Left lobe of liver (tissue), 2 donors: ENCODE measurements around the gene CFAP221. TPM values are rescaled to one million over a fixed set of nuclear protein-coding genes. Genes with fewer than 3 reads are reported as not detected.
A peak's percentile ranks its signal among the peaks of the same experiment; 100 is the strongest.
"Not testable (repeated sequence)": the region's sequence is repeated elsewhere in the genome, so short reads cannot be mapped to it uniquely, and the experiment has no call there.

Experiments
- ATAC-seq: fragments of 200-7000 bp; cut with Tn5 transposase; one replicate; pipeline ENCODE4 v1.9.1; 2020; ENCODE audit warnings: mild to moderate bottlenecking, moderate library complexity
- DNase-seq: peaks from one replicate; pipeline ENCODE4 v3.0.0-alpha.2; 2020; ENCODE audit warnings: low spot score
- total RNA-seq: library from RNA; stranded (reverse); gene quantifications from one replicate; pipeline ENCODE4 v1.2.1, GENCODE V29; 2021
- donor health status: DM: no; HTN: no; CAD: no; lungs with moderate emphysema.
- donor health status: DM: no; HTN: yes; CAD: no.

The CFAP221 gene
- total RNA-seq, 1 donor from 2014 or later: 1.2 TPM

DNA sequence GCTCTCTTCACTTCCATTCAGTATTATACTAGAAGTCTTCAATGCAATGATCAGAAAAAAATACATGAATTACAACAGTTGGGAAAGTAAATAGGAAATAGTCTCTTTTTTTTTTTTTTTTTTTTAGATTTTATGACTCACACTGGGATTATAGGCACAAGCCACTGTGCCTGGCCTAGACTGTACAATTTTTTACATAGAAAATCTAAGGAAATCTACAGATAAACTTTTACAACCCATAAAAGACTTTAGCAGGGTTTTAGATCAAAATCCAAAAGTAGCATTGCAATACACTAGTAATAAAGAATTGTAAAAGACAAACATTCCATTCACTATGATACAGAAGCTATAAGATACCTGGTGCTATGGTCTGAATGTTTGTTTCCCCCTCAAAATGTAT lies 39.0 kb downstream of the CFAP221 start:
- DNase-seq: no peak

DNA sequence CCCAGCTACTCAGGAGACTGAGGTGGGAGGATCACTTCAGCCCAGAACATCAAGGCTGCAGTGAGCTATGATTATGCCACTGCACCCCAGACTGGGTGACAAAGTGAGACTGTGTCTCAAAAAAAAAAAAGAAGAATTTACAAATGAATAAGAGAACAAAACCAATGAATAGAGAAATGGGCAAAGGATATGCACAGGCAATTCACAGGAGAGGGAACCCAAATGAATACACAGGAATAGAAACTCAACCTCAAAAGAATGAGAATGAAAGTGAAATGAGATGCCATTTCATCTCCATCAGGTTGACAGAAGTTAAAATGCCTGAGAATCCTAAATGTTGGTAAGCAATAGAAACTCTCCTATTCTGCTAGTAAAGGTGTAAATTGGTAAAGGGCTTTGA lies 40.2 kb downstream of the CFAP221 start:
- no peak for DNase-seq
- ATAC-seq: no peak

More for the DNA sequence above, 39.0 kb downstream of the CFAP221 start:
- ATAC-seq: no peak

DNA sequence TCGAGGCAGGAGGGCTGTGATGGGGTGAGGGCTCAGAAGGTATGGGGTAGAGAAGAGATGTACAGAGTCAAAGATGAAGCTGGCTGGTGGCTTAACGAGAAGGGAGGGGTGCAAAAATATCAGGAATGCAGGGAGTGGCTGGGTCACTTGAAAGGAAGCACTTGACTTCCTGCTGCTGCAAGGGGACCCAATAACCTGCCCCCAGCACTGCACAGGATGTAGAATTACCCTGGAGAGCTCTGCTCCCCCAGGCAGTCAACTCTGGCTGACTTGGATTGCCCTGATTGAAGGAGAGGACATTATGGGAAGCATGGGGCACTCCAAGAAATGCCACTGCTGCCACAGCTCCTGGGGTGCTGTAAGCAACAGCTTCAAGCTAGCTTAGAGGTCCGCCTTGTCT lies 41.8 kb downstream of the CFAP221 start:
- ATAC-seq (no peak), DNase-seq (no peak)

DNA sequence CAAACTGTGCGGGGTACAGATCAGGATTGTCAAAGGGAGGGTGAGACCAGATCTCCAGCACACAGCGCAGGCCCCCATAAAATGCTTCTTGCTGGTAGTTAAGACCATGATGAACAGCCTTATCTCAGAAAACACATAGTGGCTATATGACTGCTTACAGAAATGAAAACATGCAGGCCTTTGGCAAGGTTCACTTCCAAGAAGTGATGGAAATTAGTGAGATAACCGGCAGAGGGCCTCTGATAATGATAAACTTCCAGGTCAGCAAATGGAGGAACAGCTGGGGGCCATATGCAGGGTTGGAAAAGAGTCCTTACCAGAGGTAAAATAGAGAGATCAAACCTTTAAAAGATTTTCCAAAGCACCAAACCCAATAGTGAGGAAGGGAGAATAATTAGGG lies 46.6 kb downstream of the CFAP221 start:
- no peak for DNase-seq

DNA sequence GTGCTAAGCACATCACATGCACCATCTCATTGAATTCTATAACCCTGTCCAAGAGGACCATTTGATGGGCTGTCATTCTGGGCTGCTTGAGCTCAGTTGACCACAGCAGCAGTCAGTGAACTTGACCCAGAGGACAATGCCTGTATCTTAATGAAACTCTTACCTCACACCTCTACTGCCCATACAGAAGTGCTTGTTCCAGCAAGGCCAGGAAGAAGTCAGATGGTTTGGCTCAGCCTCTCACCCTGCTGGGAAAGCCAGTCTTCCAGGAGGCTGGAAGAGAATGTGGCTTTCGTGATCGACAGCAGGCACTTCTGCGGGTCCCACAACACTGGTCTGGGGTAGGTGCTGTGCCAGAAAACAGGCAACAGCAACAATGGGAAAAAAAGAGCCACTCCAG lies 47.3 kb downstream of the CFAP221 start:
- no peak for ATAC-seq
- no peak for DNase-seq

More for the DNA sequence above, 46.6 kb downstream of the CFAP221 start:
- ATAC-seq: no peak

DNA sequence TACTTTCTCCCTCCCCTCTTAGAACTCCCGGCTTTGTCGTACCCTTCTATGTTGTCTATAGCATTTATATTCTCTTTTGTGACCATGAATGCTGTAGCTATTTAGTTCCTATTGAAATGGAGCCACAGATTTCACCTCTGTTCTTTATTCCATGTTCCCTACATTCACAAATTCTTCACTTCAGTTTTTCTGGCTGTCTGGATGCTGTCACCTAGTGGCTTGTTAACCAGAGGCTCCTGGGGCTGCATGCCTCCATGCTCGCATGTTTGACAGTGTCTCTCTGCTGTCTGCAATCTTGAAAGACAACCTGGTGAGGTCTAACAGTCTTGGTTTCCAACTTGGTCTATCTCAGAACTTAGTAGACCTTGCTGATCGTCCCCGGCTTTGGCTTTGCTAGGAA lies 48.2 kb downstream of the CFAP221 start:
- ATAC-seq (peak; percentile 17), DNase-seq (no peak)

DNA sequence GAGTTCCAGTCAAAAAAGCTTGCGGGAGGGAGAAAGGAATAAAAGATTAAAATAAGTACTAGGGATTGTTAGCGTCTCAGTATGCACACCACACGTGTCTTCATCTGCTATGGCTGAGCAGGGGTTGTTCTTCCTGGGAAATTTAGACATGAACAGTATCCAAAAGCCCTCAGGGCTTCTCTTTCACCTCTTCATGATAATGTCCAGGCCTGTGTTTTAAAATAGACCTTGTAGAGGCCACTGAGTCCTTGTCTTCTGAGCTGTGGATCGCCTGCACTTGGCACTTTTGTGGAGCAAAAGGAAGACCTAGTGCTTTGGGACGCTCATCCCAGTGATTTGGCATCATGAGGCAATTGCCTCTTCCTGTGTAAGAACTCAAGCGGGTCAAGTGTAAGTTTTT lies 52.4 kb downstream of the CFAP221 start:
- DNase-seq: no peak
- no peak for ATAC-seq

DNA sequence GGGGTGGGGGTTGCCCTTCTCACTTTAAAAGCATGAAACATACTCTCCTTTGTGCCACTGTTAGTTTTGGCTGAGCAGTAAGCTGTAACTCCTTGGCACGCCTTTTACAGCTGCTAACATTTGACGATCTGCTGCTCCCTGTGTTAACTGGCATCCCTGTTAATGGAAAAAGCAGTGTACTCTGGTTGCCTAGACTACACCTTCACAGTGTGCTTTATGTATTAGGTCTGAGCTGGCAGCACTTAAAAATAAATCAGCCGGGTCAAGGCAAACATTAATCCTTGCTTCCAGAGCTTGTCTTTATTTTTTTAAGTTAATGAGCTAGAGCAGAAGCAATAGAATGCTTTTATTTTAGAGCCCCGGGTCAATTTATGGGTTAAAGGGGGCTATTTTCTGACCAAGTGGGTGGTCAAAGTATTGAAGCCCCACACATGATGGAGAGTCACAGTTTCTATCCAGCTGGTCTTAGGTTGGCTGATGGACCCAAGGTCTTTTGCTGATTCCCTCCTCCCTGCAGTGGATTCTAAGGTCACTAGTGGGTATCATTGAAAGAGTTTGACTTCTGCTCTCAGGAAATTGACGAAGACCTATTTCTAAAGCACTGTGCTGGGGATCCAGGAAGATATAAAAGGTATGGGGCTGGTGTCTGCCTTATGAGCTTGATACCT lies 54.5 kb downstream of the CFAP221 start:
- no peak for DNase-seq
- no peak for ATAC-seq

DNA sequence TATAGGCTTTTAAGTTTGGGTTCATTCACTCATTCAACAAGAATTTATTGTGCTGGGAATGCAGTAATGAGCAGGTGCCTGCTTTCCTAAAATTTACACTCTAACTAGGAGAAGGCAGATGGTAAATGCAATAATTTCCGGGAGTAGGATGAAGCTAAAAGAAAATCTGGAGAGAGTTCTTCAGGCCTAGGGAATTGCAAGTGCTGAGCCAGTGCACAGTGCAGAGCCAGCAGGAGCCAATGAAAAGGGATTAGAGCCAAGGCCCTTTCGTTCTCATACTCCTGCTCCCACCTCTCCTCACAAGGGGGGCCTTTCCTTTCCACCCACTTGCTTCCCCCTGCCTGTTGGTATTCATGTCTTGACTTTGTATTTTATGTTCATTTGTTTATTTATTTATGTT lies 55.1 kb downstream of the CFAP221 start:
- DNase-seq (no peak), ATAC-seq (no peak)

DNA sequence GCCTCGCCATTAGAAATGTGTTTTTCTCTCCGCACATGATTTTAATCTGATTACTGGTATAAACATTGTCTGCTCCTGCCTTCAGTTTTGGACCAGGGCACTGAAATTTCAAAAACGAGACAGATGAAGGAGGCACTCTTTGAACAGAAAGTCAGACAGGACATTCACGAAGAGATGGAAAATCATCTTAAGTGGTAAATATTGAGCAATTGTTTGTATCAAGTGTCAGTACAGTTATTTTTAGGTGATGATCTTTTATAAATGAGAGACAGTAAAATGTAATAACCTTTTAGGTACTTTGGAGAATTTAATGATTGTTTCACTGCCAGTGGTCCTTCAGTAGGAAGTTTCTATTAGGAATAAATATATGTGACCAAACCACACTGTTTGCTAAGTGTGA lies 60.8 kb downstream of the CFAP221 start:
- ATAC-seq: no peak
- DNase-seq: no peak

DNA sequence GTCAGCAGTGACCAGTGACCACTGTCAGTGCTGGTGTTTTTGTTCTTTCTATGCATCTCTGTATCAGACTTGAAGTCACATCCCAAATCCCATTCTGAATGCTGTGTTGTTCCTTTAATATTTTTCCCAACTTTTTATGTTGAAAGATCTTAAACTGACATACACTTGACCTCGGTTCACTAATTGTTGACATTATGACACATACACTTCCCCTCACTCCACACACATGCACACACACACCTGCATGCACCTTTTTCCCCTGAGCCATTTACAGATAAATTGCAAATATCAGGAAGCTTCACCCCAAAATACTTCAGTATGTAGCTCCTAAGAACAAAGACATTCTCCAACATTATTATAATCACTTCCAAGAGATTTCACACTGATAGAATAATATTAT lies 62.4 kb downstream of the CFAP221 start:
- ATAC-seq (no peak), DNase-seq (no peak)

DNA sequence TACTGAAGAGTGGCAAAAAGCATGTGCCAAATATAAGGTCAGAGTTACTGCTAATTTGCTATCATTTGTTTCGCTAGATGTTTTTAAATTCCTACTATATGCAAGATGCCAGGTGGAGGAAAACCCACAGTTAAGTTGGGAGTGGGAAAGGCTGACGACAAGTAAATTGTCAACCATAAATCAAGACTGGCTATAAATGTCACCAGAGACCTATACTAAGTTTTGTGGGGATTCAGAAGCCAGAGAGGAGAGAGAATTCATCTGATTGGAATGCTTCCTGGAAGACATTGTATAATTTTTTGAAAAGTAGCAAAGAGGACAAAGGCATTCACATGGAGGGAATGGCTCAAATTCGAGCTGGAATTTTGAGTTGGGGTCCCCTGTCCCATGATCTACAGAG lies 64.3 kb downstream of the CFAP221 start:
- DNase-seq: no peak
- no peak for ATAC-seq

DNA sequence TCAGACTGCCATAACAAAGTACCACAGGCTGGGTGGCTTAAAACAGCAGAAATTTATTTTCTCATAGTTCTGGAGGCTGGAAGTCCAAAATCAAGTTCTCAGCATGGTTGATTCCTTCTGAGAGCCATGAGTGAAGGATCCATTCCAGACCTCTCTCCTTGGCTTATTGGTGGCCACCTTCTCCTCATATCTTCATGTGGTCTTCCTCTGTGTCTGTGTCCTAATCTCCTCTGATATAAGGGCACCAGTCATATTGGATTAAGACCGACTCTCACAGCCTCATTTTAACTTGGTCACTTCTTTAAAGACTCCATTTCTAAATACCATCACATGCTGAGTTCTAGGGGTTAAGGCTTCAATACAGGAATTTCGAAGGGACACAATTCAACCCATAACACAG lies 65.1 kb downstream of the CFAP221 start:
- no peak for ATAC-seq
- DNase-seq: no peak

DNA sequence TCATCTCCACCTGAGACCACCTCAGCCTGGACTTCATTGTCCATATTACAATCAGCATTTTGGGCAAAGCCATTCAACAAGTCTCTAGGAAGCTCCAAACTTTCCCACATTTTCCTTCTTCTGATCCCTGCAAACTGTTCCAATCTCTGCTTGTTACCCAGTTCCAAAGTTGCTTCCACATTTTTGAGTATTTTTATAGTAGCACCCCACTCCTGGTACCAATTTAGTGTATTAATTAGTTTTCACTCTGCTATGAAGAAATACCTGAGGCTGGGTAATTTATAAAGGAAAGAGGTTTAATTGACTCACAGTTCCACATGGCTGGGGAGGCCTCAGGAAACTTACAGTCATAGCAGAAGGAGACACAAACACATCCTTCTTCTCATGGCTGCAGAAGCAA lies 69.9 kb downstream of the CFAP221 start:
- not testable (repeated sequence) for ATAC-seq, DNase-seq

DNA sequence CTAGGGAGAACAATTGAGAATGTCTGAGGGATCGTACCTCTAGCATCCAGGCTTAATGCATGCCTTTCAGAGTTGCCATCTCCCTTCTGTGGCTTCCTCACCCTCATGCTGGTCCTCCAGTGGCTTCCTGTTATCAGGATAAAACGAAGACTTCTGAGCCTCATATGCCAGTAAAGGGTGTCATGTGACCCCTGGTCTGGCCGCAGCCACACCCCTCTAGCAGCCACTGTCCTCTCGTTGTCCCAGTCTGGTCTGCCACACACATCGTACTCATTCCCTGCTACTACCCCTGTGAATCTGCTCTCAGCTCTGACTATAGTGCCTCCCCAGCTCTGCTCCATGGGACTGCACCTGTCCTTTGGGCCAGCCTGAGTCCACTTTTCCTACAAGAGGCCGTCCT lies 72.2 kb downstream of the CFAP221 start:
- ATAC-seq (no peak), DNase-seq (no peak)

DNA sequence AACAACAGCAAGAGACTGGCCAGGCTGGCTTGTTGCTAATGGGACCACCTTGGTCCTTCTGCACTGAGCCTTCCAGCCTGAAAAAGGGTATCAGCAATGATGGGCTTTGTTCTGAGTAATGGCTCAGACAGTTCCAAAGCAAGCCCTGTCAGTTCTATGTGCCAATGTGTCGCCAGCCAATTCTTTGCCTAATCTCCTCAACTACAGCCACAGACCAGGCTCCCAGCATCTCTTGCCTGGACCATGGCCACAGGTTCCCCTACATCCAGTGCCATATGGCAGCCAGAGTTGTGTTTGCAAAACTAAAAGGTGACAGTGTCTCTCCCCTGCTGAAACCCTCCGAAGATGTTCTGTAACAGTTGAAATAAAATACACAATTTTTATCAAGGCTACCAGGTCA lies 73.2 kb downstream of the CFAP221 start:
- no peak for DNase-seq
- ATAC-seq: no peak

DNA sequence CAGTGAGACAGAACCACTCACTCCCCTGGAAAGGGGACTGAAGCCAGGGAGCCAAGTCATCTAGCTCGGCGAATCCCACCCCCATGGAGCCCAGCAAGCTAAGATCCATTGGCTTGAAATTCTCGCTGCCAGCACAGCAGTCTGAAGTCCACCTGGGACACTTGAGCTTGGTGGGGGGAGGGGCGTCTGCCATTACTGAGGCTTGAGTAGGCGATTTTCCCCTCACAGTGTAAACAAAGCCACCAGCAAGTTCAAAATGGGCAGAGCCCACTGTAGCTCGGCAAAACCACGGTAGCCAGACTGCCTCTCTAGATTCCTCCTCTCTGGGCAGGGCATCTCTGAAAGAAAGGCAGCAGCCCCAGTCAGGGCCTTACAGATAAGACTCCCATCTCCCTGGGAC lies 74.5 kb downstream of the CFAP221 start:
- not testable (repeated sequence) for ATAC-seq, DNase-seq

DNA sequence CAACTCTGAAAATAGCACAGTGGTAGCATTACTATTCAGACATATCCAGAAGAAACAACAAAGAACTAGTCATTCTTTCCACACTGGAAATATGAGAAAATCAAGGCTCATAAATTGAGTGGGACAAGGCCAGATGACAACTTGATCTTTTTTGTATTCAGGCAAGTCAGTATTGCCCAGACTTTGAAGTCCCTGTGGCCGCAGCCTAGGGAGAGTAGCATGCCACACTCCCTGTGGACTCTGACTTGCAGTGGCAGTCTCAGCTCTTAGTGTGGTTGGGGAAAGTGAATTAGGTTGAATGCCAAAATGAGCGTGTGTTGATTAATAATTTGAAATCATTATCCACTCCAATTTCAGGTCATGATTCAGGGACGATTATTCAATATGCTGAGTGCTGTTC lies 81.0 kb downstream of the CFAP221 start:
- DNase-seq: no peak
- ATAC-seq: no peak

DNA sequence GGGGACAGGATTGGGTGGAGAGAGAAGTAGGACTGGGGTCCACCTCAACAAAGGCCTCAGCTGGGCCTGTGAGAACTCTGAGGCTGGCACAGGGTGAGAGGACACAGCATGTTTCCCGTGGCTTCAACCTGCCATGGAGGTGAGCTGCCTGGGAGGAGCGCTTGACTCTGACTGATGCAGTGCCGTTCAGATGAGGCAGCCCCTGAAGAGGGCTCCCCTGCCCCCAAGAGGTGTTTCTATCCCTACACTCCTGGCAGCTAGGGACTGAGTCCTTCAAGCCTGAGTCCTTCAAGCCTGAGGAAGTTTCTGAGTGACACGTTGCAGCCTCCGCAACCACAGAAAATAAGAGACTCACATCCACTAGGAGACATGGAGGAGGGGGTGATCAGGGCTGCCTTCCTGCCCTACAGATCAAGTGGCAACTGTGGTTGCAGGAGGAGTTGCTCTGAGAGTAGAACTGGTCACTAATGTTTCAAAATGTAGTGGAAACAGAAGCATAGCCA lies 85.1 kb downstream of the CFAP221 start:
- DNase-seq (no peak), ATAC-seq (no peak)

DNA sequence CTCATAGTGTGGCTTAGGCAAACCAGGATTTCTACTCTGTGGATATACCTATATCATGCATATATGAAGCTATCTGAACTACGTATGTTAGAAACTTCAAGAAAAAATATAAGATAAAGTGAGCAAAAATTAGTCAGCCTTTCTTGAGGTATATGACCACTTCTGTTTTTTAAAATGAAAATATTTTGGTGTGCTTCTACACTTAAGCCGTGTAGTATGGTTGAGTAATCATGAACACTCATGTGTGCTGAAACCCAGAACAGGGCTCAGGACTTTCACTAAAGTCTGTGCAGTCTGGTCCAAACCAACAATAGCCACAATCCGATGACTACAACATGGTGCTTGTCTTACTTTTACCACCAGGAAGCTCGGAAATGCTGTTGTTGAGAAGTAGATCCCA lies 85.9 kb downstream of the CFAP221 start:
- no peak for ATAC-seq
- DNase-seq: no peak

DNA sequence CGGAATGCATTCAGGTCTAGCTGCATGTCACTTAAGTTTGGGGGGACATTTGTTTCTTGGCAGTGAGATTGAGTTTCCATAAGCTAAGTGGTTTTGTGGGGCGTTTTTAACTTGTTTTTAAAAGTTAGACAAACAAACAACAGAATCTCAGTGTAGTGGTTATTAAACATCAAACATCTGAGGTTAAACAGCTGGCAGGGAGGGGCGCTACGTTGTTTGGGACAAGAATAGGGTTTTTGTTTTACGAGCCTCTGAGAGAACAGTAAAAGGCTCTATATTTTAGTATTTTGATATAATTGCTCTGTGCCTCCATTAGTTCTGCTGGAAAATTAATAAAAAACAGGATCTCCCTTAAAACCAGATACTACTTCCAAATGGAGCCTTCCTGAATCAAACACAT lies 93.1 kb downstream of the CFAP221 start:
- ATAC-seq (no peak), DNase-seq (no peak)

DNA sequence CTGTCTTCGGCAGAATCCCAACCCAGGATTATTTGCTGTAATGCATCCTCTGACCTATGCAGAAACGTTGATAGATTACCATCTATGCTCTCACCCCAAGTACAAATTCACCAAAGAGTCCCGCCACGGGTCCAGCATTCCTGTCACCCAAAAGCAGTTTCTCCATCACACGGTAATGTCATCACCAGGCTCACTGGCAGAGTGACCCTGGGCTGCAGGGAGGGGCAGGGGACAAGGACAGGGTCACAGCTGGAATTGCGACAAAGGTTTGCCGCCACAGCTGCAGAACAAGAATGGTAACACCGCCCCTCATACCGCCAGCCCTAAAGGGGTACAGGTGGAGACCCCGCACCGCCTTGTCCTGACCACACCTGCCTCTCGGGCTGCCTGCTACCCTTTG lies 94.0 kb downstream of the CFAP221 start:
- DNase-seq (no peak), ATAC-seq (no peak)
